WTC11 (cell line): ENCODE measurements around the gene PRKCQ.

Experiments
- AR ChIP-seq: fragments of 250-450 bp; sonication (Bioruptor Pico); IDR thresholded peaks from 2 replicates; pipeline ENCODE4 v1.9.0; 2021; ENCODE audit warnings: mild to moderate bottlenecking
- ATF3 ChIP-seq: sonication (generic); formaldehyde crosslinking; conservative IDR thresholded peaks from 2 replicates; pipeline ENCODE4 v1.8.1; 2022; ENCODE audit warnings: mild to moderate bottlenecking, missing genetic modification reagents
- CTCF ChIP-seq: fragments of 200-600 bp; IDR thresholded peaks from 2 replicates; pipeline ENCODE4 v1.8.0; 2022; ENCODE audit warnings: antibody characterized with exemption
- ESRRA ChIP-seq: sonication (generic); formaldehyde crosslinking; IDR thresholded peaks from 2 replicates; pipeline ENCODE4 v1.8.1; 2022; ENCODE audit warnings: mild to moderate bottlenecking, missing genetic modification reagents, borderline replicate concordance
- NR2C2 ChIP-seq: sonication (generic); formaldehyde crosslinking; IDR thresholded peaks from 2 replicates; pipeline ENCODE4 v1.8.0; 2022; ENCODE audit warnings: mild to moderate bottlenecking, missing genetic modification reagents
- SP1 ChIP-seq: sonication (generic); formaldehyde crosslinking; conservative IDR thresholded peaks from 2 replicates; pipeline ENCODE4 v1.8.1; 2022; ENCODE audit warnings: missing genetic modification reagents
- TCF7 ChIP-seq: sonication (generic); formaldehyde crosslinking; IDR thresholded peaks from 2 replicates; pipeline ENCODE4 v1.8.0; 2022; ENCODE audit warnings: mild to moderate bottlenecking, low read depth, missing genetic modification reagents, moderate library complexity

GRCh38 chr10:6486309-6486708 lies 93.8 kb downstream of the PRKCQ start:
- TF ChIP-seq NR2C2 (CRISPR knock-in tag) (no peak), AR (no peak), CTCF (no peak), ESRRA (CRISPR knock-in tag) (no peak), TCF7 (CRISPR knock-in tag) (no peak), ATF3 (CRISPR knock-in tag) (no peak), SP1 (no peak)
